Endothelial cell (in vitro differentiated cells): ENCODE measurements around the gene NOD2. TPM values are rescaled to one million over a fixed set of nuclear protein-coding genes. Genes with fewer than 3 reads are reported as not detected.

Experiments
- DNase-seq: peaks from one replicate; pipeline ENCODE4 v3.0.0; 2021; ENCODE audit warnings: low spot score
- H3K27ac Mint-ChIP-seq: one replicate; pipeline ENCODE4 v1.8.0; 2021; ENCODE audit warnings: mixed read lengths, inconsistent platforms; ENCODE audit not compliant: unreplicated experiment
- H3K27me3 Mint-ChIP-seq: one replicate; pipeline ENCODE4 v1.8.0; 2021; ENCODE audit warnings: mild to moderate bottlenecking, moderate library complexity, mixed read lengths, inconsistent platforms; ENCODE audit not compliant: unreplicated experiment
- H3K36me3 Mint-ChIP-seq: one replicate; pipeline ENCODE4 v1.8.0; 2021; ENCODE audit warnings: mild to moderate bottlenecking, low read depth, mixed read lengths, inconsistent platforms; ENCODE audit not compliant: unreplicated experiment
- H3K4me1 Mint-ChIP-seq: one replicate; pipeline ENCODE4 v1.8.0; 2021; ENCODE audit warnings: mild to moderate bottlenecking, mixed read lengths, inconsistent platforms; ENCODE audit not compliant: unreplicated experiment
- H3K4me3 Mint-ChIP-seq: one replicate; pipeline ENCODE4 v1.8.0; 2021; ENCODE audit warnings: mild to moderate bottlenecking, mixed read lengths, inconsistent platforms; ENCODE audit not compliant: unreplicated experiment
- H3K9me3 Mint-ChIP-seq: one replicate; pipeline ENCODE4 v1.8.0; 2021; ENCODE audit warnings: mixed read lengths, inconsistent platforms; ENCODE audit not compliant: unreplicated experiment
- CTCF ChIP-seq: fragments of 200-600 bp; sonication (generic); IDR thresholded peaks from one replicate; pipeline ENCODE4 v1.5.0; 2021; ENCODE audit warnings: antibody characterized with exemption; ENCODE audit not compliant: unreplicated experiment
- total RNA-seq: library from RNA; stranded (reverse); fragmentation: NEBNext Ultra II Directional; extraction: Animal tissue kit (Norgen Biotek cat#: 25700); gene quantifications from one replicate; pipeline ENCODE4 v1.2.1, GENCODE V29; 2021; ENCODE audit not compliant: unreplicated experiment

The NOD2 gene
- total RNA-seq, 1 donor from 2014 or later: 0.51 TPM

GRCh38 chr16:50709061-50709684, 15.8 kb downstream of the NOD2 start:
- Mint-ChIP-seq H3K27ac (peak overlapping the region; percentile 27), H3K4me1 (peaks cover 30% of the 10 kb centered on the region), H3K36me3 (peaks cover 13% of the 10 kb centered on the region), H3K4me3 (peak overlapping the region; percentile 49), H3K9me3 (peaks cover 7% of the 10 kb centered on the region), H3K27me3 (peaks cover 8% of the 10 kb centered on the region)
- TF ChIP-seq CTCF: no peak
- DNase-seq: no peak

GRCh38 chr16:50709980-50710379, 16.6 kb downstream of the NOD2 start:
- H3K9me3 Mint-ChIP-seq: peaks cover 4% of the 10 kb centered on the region
- H3K27ac Mint-ChIP-seq: no peak overlapping the region
- peaks cover 11% of the 10 kb centered on the region for H3K36me3 Mint-ChIP-seq
- TF ChIP-seq CTCF: no peak
- no peak overlapping the region for H3K4me3 Mint-ChIP-seq
- no peak for DNase-seq
- peaks cover 30% of the 10 kb centered on the region for H3K4me1 Mint-ChIP-seq
- H3K27me3 Mint-ChIP-seq: peaks cover 11% of the 10 kb centered on the region

- DNase-seq: no peak
- Mint-ChIP-seq H3K9me3 (no peaks in the 10 kb centered on the region), H3K4me3 (no peak overlapping the region), H3K4me1 (peaks cover 21% of the 10 kb centered on the region), H3K27ac (no peak overlapping the region), H3K36me3 (peaks cover 8% of the 10 kb centered on the region), H3K27me3 (peaks cover 11% of the 10 kb centered on the region)
- TF ChIP-seq CTCF: no peak
Observed at GRCh38 chr16:50711040-50711439, 17.6 kb downstream of the NOD2 start.

- H3K27me3 Mint-ChIP-seq: peaks cover 11% of the 10 kb centered on the region
- DNase-seq: no peak
- peaks cover 17% of the 10 kb centered on the region for H3K4me1 Mint-ChIP-seq
- H3K36me3 Mint-ChIP-seq: peaks cover 8% of the 10 kb centered on the region
- no peak overlapping the region for H3K4me3 Mint-ChIP-seq
- peak overlapping the region; percentile 72 for H3K27ac Mint-ChIP-seq
- H3K9me3 Mint-ChIP-seq: no peaks in the 10 kb centered on the region
- no peak for TF ChIP-seq CTCF
Observed at GRCh38 chr16:50711862-50712559, 18.6 kb downstream of the NOD2 start.

- peaks cover 20% of the 10 kb centered on the region for H3K4me1 Mint-ChIP-seq
- peak overlapping the region; percentile 72 for H3K27ac Mint-ChIP-seq
- H3K4me3 Mint-ChIP-seq: no peak overlapping the region
- no peaks in the 10 kb centered on the region for H3K9me3 Mint-ChIP-seq
- TF ChIP-seq CTCF: no peak
- peaks cover 8% of the 10 kb centered on the region for H3K36me3 Mint-ChIP-seq
- peaks cover 9% of the 10 kb centered on the region for H3K27me3 Mint-ChIP-seq
- DNase-seq: no peak
Observed at GRCh38 chr16:50712560-50712898, 19.1 kb downstream of the NOD2 start.
